Naive B cell (primary cell): ENCODE results near the gene SDHB. TPM values are rescaled to one million over a fixed set of nuclear protein-coding genes. Genes with fewer than 3 reads are reported as not detected.

Experiments
- ATAC-seq, 2 donors: fragments of 150-1000 bp; cut with Tn5 transposase; 2 replicates each; pipeline ENCODE4 v1.10.0; 2021; ENCODE audit warnings: low read depth in 2 of 2, mild to moderate bottlenecking in 2 of 2, moderate library complexity in 2 of 2
- DNase-seq: peaks from one replicate; pipeline ENCODE4 v3.0.0; 2022
- H3K27ac Mint-ChIP-seq, 6 donors: one replicate each; pipeline ENCODE4 v1.8.0; 2020 to 2022; ENCODE audit warnings: mild to moderate bottlenecking in 6 of 6, mixed read lengths in 6 of 6, moderate library complexity in 5 of 6, inconsistent platforms in 2 of 6
- H3K27me3 Mint-ChIP-seq, 3 donors: one replicate each; pipeline ENCODE4 v1.8.0; 2021 to 2022; ENCODE audit warnings: mixed read lengths in 3 of 3, mild to moderate bottlenecking in 1 of 3
- H3K36me3 Mint-ChIP-seq, 2 donors: one replicate each; pipeline ENCODE4 v1.8.0; 2020 to 2022; ENCODE audit warnings: mixed read lengths in 2 of 2, inconsistent platforms in 1 of 2, mild to moderate bottlenecking in 1 of 2
- H3K4me1 Mint-ChIP-seq, 3 donors: one replicate each; pipeline ENCODE4 v1.8.0; 2020 to 2022; ENCODE audit warnings: mixed read lengths in 3 of 3, inconsistent platforms in 1 of 3, mild to moderate bottlenecking in 1 of 3, moderate library complexity in 1 of 3
- H3K4me3 Mint-ChIP-seq, 8 donors: one replicate each; pipeline ENCODE4 v1.8.0; 2020 to 2022; ENCODE audit warnings: mild to moderate bottlenecking in 8 of 8, mixed read lengths in 8 of 8, moderate library complexity in 8 of 8, inconsistent platforms in 2 of 8
- H3K9me3 Mint-ChIP-seq, 7 donors: one replicate each; pipeline ENCODE4 v1.8.0; 2020 to 2022; ENCODE audit warnings: mixed read lengths in 7 of 7, mild to moderate bottlenecking in 5 of 7, inconsistent platforms in 2 of 7, moderate library complexity in 1 of 7
- polyA plus RNA-seq, 6 donors: library from polyadenylated mRNA; unstranded; fragments of 300-500 nt; fragmentation: Illumina TruSeq; gene quantifications; one replicate each; pipeline ENCODE4 v1.2.3, GENCODE V29; 2021; ENCODE audit warnings: low read depth in 6 of 6

Gene SDHB
- polyA plus RNA-seq, 6 donors from 2014 or later: 133 to 248 (median 150) TPM

- Mint-ChIP-seq H3K27ac (peak within 1 kb of the TSS in 5 of 6 donors; percentile 33 to 69 (median 56)), H3K4me3 (peak within 1 kb of the TSS; percentile 82 to 93 (median 86)), H3K27me3 (no peaks in the 10 kb centered on the region), H3K4me1 (peaks cover 23 to 31% (median 23%) of the 10 kb centered on the region in 3 donors), H3K9me3 (no peaks in the 10 kb centered on the region), H3K36me3 (no peaks in the 10 kb centered on the region)
- ATAC-seq (peak; percentile 99), DNase-seq (peak; percentile 84)
These were observed 42.2 kb downstream of the SDHB start, which contains the start of gene ATP13A2 for GRCh38 chr1:17011439-17012307. ATP13A2 (minus strand) TSS chr1:17011928; CDS start chr1:17011738, 190 bp downstream.

GRCh38 chr1:17011092-17011438 lies 42.8 kb downstream of the SDHB start:
- Mint-ChIP-seq H3K9me3 (no peaks in the 10 kb centered on the region), H3K36me3 (no peaks in the 10 kb centered on the region), H3K4me1 (peaks cover 23 to 31% (median 23%) of the 10 kb centered on the region in 3 donors), H3K4me3 (peak overlapping the region; percentile 81 to 93 (median 86)), H3K27ac (peak overlapping the region in 4 of 6 donors; percentile 33 to 69 (median 56)), H3K27me3 (no peaks in the 10 kb centered on the region)
- DNase-seq (no peak), ATAC-seq (no peak)

GRCh38 chr1:17009706-17010105 lies 44.1 kb downstream of the SDHB start:
- peak overlapping the region in 3 of 6 donors; percentile 6 to 75 (median 44) for H3K27ac Mint-ChIP-seq
- no peak for ATAC-seq

GRCh38 chr1:17008208-17008855 lies 45.5 kb downstream of the SDHB start:
- ATAC-seq: no peak
- Mint-ChIP-seq H3K36me3 (peaks cover 0 to 6% of the 10 kb centered on the region in 2 donors), H3K4me1 (peaks cover 23 to 31% (median 23%) of the 10 kb centered on the region in 3 donors), H3K27me3 (no peaks in the 10 kb centered on the region), H3K4me3 (peak overlapping the region in 2 of 8 donors; percentile 22 to 25), H3K9me3 (no peaks in the 10 kb centered on the region), H3K27ac (peak overlapping the region in 1 of 6 donors; percentile 81)
- no peak for DNase-seq

More at GRCh38 chr1:17009706-17010105, 44.1 kb downstream of the SDHB start:
- no peaks in the 10 kb centered on the region for H3K36me3 Mint-ChIP-seq
- H3K9me3 Mint-ChIP-seq: no peaks in the 10 kb centered on the region
- H3K27me3 Mint-ChIP-seq: no peaks in the 10 kb centered on the region
- no peak for DNase-seq
- peak overlapping the region; percentile 39 to 93 (median 82) for H3K4me3 Mint-ChIP-seq
- peaks cover 23 to 31% (median 23%) of the 10 kb centered on the region in 3 donors for H3K4me1 Mint-ChIP-seq

- Mint-ChIP-seq H3K27ac (no peak overlapping the region), H3K27me3 (no peaks in the 10 kb centered on the region)
- no peak for ATAC-seq
These were observed 46.7 kb downstream of the SDHB start for GRCh38 chr1:17007121-17007520.

GRCh38 chr1:17005365-17005740 lies 48.5 kb downstream of the SDHB start:
- Mint-ChIP-seq H3K27me3 (no peaks in the 10 kb centered on the region), H3K4me3 (no peak overlapping the region), H3K36me3 (peaks cover 0 to 6% of the 10 kb centered on the region in 2 donors), H3K9me3 (no peaks in the 10 kb centered on the region), H3K4me1 (peaks cover 8 to 14% (median 10%) of the 10 kb centered on the region in 3 donors), H3K27ac (no peak overlapping the region)
- no peak for DNase-seq
- no peak for ATAC-seq

More at GRCh38 chr1:17007121-17007520, 46.7 kb downstream of the SDHB start:
- Mint-ChIP-seq H3K4me1 (peaks cover 17 to 25% (median 21%) of the 10 kb centered on the region in 3 donors), H3K36me3 (peaks cover 0 to 6% of the 10 kb centered on the region in 2 donors), H3K4me3 (no peak overlapping the region), H3K9me3 (no peaks in the 10 kb centered on the region)
- no peak for DNase-seq

GRCh38 chr1:17004466-17005364 lies 49.1 kb downstream of the SDHB start:
- no peak overlapping the region for H3K27ac Mint-ChIP-seq
- DNase-seq (no peak), ATAC-seq (no peak)
- no peaks in the 10 kb centered on the region for H3K27me3 Mint-ChIP-seq
- H3K4me3 Mint-ChIP-seq: no peak overlapping the region
- peaks cover 2 to 7% (median 3%) of the 10 kb centered on the region in 3 donors for H3K4me1 Mint-ChIP-seq
- H3K9me3 Mint-ChIP-seq: no peaks in the 10 kb centered on the region
- H3K36me3 Mint-ChIP-seq: peaks cover 0 to 10% of the 10 kb centered on the region in 2 donors

- ATAC-seq (no peak), DNase-seq (no peak)
- peaks cover 0 to 3% (median 0%) of the 10 kb centered on the region in 3 donors for H3K4me1 Mint-ChIP-seq
- H3K36me3 Mint-ChIP-seq: peaks cover 5 to 24% of the 10 kb centered on the region in 2 donors
- no peaks in the 10 kb centered on the region for H3K27me3 Mint-ChIP-seq
- no peaks in the 10 kb centered on the region for H3K9me3 Mint-ChIP-seq
- peak overlapping the region in 1 of 6 donors; percentile 69 for H3K27ac Mint-ChIP-seq
- H3K4me3 Mint-ChIP-seq: no peak overlapping the region
These were observed 51.3 kb downstream of the SDHB start for GRCh38 chr1:17002524-17002902.

- Mint-ChIP-seq H3K27ac (peak overlapping the region in 1 of 6 donors; percentile 69), H3K4me1 (peaks cover 0 to 3% (median 0%) of the 10 kb centered on the region in 3 donors), H3K36me3 (peaks cover 5 to 24% of the 10 kb centered on the region in 2 donors), H3K27me3 (no peaks in the 10 kb centered on the region), H3K4me3 (no peak overlapping the region), H3K9me3 (no peaks in the 10 kb centered on the region)
- ATAC-seq (no peak), DNase-seq (no peak)
These were observed 51.9 kb downstream of the SDHB start for GRCh38 chr1:17001760-17002523.

- H3K9me3 Mint-ChIP-seq: no peaks in the 10 kb centered on the region
- H3K27me3 Mint-ChIP-seq: no peaks in the 10 kb centered on the region
- DNase-seq (no peak), ATAC-seq (no peak)
- no peak overlapping the region for H3K4me3 Mint-ChIP-seq
- peaks cover 0 to 3% (median 0%) of the 10 kb centered on the region in 3 donors for H3K4me1 Mint-ChIP-seq
- H3K36me3 Mint-ChIP-seq: peaks cover 5 to 30% of the 10 kb centered on the region in 2 donors
- H3K27ac Mint-ChIP-seq: no peak overlapping the region
These were observed 54.0 kb downstream of the SDHB start for GRCh38 chr1:16999863-17000262.

GRCh38 chr1:16998589-16998988 lies 55.2 kb downstream of the SDHB start:
- no peaks in the 10 kb centered on the region for H3K27me3 Mint-ChIP-seq
- peaks cover 0 to 3% (median 0%) of the 10 kb centered on the region in 3 donors for H3K4me1 Mint-ChIP-seq
- ATAC-seq: no peak
- no peak for DNase-seq
- peaks cover 5 to 25% of the 10 kb centered on the region in 2 donors for H3K36me3 Mint-ChIP-seq
- no peak overlapping the region for H3K4me3 Mint-ChIP-seq
- no peak overlapping the region for H3K27ac Mint-ChIP-seq
- H3K9me3 Mint-ChIP-seq: no peaks in the 10 kb centered on the region

GRCh38 chr1:16996845-16997244 lies 57.0 kb downstream of the SDHB start:
- H3K9me3 Mint-ChIP-seq: no peaks in the 10 kb centered on the region
- peaks cover 0 to 3% (median 0%) of the 10 kb centered on the region in 3 donors for H3K4me1 Mint-ChIP-seq
- no peak overlapping the region for H3K4me3 Mint-ChIP-seq
- no peak overlapping the region for H3K27ac Mint-ChIP-seq
- peaks cover 5 to 25% of the 10 kb centered on the region in 2 donors for H3K36me3 Mint-ChIP-seq
- DNase-seq (no peak), ATAC-seq (no peak)
- no peaks in the 10 kb centered on the region for H3K27me3 Mint-ChIP-seq
